Measurements from ENCODE around the gene RPL27A. TPM values are rescaled to one million over a fixed set of nuclear protein-coding genes. Genes with fewer than 3 reads are reported as not detected.

Gene RPL27A
- total RNA-seq, 2 donors from 2014 or later, result 701 to 1,045 TPM

DNA sequence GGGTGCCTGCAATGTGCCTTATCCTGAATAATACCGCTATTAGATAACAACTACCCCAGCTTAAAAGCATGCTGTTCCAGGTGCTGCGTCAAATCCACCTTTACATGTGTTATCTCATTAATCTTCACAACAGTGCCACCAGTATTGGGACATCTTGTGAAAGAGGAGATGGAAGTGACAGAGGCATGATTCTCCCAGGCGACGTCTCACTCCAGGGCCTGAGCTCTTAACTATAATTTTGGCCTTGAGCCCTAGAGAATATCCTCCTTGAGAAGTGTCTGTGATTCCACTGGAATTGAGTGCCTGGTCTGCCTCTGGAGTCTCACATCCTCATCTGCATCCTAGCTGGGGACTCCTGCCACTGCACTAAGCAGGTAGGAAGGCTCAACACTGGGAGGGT is 43.8 kb downstream of the RPL27A start:
- intact Hi-C loops (cut with DNase I), result no loop called here
- H3K27ac ChIP-seq, result no peak overlapping the region
- H3K36me3 ChIP-seq, result peaks cover 5% of the 10 kb centered on the region

GRCh38 chr11:8728563-8728962 is 46.0 kb downstream of the RPL27A start:
- H3K9me3 ChIP-seq, result no peaks in the 10 kb centered on the region
- H3K27me3 ChIP-seq, result no peaks in the 10 kb centered on the region
- H3K36me3 ChIP-seq, result peaks cover 5% of the 10 kb centered on the region
- TF ChIP-seq, protein P1, sequence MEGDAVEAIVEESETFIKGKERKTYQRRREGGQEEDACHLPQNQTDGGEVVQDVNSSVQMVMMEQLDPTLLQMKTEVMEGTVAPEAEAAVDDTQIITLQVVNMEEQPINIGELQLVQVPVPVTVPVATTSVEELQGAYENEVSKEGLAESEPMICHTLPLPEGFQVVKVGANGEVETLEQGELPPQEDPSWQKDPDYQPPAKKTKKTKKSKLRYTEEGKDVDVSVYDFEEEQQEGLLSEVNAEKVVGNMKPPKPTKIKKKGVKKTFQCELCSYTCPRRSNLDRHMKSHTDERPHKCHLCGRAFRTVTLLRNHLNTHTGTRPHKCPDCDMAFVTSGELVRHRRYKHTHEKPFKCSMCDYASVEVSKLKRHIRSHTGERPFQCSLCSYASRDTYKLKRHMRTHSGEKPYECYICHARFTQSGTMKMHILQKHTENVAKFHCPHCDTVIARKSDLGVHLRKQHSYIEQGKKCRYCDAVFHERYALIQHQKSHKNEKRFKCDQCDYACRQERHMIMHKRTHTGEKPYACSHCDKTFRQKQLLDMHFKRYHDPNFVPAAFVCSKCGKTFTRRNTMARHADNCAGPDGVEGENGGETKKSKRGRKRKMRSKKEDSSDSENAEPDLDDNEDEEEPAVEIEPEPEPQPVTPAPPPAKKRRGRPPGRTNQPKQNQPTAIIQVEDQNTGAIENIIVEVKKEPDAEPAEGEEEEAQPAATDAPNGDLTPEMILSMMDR (IDR thresholded peaks at IDR 0.05), result no peak
- H3K4me1 ChIP-seq, result no peaks in the 10 kb centered on the region
- no peak overlapping the region for H3K9ac ChIP-seq (ENCODE audit: low read depth in 2 of 2, low read length in 2 of 2)
- no peak overlapping the region for H3K27ac ChIP-seq
- intact Hi-C loops (cut with DNase I), result no loop called here
- no peak overlapping the region for H3K4me3 ChIP-seq
- no peak for DNase-seq

More for the DNA sequence above, 43.8 kb downstream of the RPL27A start:
- TF ChIP-seq, protein P1 (IDR thresholded peaks at IDR 0.05), result no peak
- Histone ChIP-seq H3K4me1 (peaks cover 4% of the 10 kb centered on the region), H3K9me3 (no peaks in the 10 kb centered on the region), H3K27me3 (no peaks in the 10 kb centered on the region), H3K4me3 (no peak overlapping the region), H3K9ac (ENCODE audit: low read depth in 2 of 2, low read length in 2 of 2) (no peak overlapping the region)
- DNase-seq, result no peak

- Histone ChIP-seq H3K9me3 (no peaks in the 10 kb centered on the region), H3K9ac (ENCODE audit: low read depth in 2 of 2, low read length in 2 of 2) (no peak overlapping the region), H3K36me3 (peaks cover 5% of the 10 kb centered on the region), H3K4me3 (no peak overlapping the region), H3K27me3 (no peaks in the 10 kb centered on the region), H3K4me1 (peaks cover 4% of the 10 kb centered on the region), H3K27ac (no peak overlapping the region)
- intact Hi-C loops (cut with DNase I), result no loop called here
- TF ChIP-seq, protein P1 (IDR thresholded peaks at IDR 0.05), result no peak
- DNase-seq, result no peak
These were observed 46.5 kb downstream of the RPL27A start for GRCh38 chr11:8729067-8729466.

GRCh38 chr11:8729837-8730696 is 47.5 kb downstream of the RPL27A start:
- peaks cover 5% of the 10 kb centered on the region for H3K36me3 ChIP-seq
- TF ChIP-seq, protein P1 (IDR thresholded peaks at IDR 0.05), result no peak
- intact Hi-C loops (cut with DNase I), result no loop called here
- no peaks in the 10 kb centered on the region for H3K27me3 ChIP-seq
- DNase-seq, result no peak
- no peak overlapping the region for H3K27ac ChIP-seq
- H3K9ac ChIP-seq (ENCODE audit: low read depth in 2 of 2, low read length in 2 of 2), result no peak overlapping the region
- no peaks in the 10 kb centered on the region for H3K9me3 ChIP-seq
- H3K4me1 ChIP-seq, result peaks cover 7% of the 10 kb centered on the region
- H3K4me3 ChIP-seq, result no peak overlapping the region

GRCh38 chr11:8730697-8731020 is 48.1 kb downstream of the RPL27A start:
- Histone ChIP-seq H3K27ac (no peak overlapping the region), H3K27me3 (no peaks in the 10 kb centered on the region), H3K36me3 (peaks cover 5% of the 10 kb centered on the region), H3K4me3 (no peak overlapping the region), H3K4me1 (peaks cover 7% of the 10 kb centered on the region), H3K9ac (ENCODE audit: low read depth in 2 of 2, low read length in 2 of 2) (no peak overlapping the region), H3K9me3 (no peaks in the 10 kb centered on the region)
- TF ChIP-seq, protein P1 (IDR thresholded peaks at IDR 0.05), result no peak
- DNase-seq, result no peak
- intact Hi-C loops (cut with DNase I), result no loop called here

Measured in colonic mucosa (tissue), 4 donors.